HG02884 (cell line): ENCODE results near the gene CFAP20DC.
"Not testable (repeated sequence)": the region's sequence is repeated elsewhere in the genome, so short reads cannot be mapped to it uniquely, and the experiment has no call there.

Experiments
- ATAC-seq: cut with Tn5 transposase; IDR thresholded peaks from one replicate; pipeline ENCODE4 v1.9.1; 2021; ENCODE audit warnings: mild to moderate bottlenecking, moderate library complexity; ENCODE audit not compliant: unreplicated experiment

Gene CFAP20DC

DNA sequence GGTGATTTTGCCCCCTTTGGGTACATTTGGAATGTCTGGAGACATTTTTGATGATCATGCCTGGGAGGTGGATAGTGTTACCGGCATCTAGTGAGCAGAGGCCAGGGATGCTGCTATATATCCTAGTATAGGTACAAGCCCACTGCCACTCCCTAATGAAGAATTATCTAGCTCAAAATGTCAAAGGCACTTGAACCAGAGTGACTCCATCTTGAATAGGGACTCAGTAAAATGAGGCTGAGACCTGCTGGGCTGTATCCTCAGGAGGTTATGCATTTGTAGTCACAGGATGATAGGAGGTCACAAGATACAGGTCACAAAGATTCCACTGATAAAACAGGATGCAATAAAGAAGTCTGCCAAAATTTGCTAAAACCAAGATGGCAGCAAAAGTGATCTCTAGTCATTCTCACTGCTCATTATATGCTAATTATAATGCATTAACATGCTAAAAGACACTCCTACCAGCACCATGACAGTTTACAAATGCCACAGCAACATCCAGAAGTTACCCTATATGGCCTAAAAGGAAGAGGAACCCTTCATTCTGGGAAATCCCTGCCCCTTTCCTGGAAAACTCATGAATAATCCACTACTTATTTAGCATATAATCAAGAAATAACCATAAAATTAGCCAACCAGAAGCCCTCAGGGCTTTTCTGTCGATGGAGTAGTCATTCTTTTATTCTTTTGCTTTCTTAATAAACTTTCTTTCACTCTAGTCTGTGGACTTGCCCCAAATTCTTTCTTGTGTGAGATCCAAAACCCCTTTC, 343.2 kb downstream of the CFAP20DC start:
- ATAC-seq: no peak

- peak; percentile 78 for ATAC-seq
Observed at GRCh38 chr3:58704745-58705144, 345.1 kb downstream of the CFAP20DC start.

DNA sequence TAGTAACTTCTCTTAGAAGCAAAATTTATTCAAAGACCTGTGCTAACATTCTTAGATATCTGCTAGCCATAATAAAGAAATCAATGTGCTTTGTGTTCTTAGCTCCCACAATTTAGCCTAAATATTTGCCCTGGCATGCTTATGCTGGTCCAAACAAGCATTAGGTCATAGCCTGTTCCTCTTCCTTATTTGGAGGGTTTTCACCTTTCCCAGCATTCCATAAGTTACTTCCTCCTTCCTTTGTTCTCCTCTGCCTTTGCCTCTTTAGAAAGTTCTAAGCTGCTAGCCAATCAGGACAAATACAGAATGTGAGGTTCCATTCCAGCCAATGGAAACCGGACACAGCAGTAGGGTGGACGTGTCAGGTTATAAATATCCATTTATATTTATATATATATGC, 345.5 kb downstream of the CFAP20DC start:
- ATAC-seq: not testable (repeated sequence)

DNA sequence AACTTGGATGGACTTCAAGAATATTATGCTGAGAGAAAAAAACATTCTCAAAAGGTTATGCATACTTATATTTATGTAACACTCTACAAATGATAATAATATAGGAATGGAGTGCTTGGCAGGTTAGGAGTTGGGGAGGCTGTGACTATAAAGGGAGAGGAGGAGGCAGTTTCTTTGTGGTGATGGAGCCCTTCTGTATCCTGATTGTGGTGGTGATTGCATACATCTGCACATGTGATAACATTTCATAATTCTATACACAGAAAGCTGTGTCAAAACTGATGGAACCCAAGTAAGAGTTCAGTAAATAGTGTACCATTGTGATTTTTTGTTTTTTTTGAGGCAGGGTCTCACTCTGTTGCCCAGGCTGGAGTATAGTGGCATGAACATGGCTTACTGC, 351.6 kb downstream of the CFAP20DC start:
- no peak for ATAC-seq

DNA sequence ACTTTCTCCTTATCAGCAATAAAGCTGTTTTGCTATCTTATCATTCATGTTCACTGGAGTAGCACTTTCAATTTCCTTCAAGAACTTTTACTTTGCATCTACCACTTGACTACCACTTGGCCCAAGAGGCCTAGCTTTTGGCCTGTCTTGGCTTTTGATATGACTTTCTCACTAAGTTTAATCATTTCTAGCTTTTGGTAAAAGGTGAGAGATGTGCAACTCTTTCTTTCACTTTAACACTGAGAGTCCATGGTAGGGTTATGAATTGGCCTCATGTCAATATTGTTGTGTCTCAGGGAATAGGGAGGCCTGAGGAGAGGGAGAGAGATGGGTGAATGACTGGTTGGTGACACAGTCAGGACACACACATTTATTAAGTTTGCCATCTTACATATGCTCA, 352.3 kb downstream of the CFAP20DC start:
- peak; percentile 46 for ATAC-seq

DNA sequence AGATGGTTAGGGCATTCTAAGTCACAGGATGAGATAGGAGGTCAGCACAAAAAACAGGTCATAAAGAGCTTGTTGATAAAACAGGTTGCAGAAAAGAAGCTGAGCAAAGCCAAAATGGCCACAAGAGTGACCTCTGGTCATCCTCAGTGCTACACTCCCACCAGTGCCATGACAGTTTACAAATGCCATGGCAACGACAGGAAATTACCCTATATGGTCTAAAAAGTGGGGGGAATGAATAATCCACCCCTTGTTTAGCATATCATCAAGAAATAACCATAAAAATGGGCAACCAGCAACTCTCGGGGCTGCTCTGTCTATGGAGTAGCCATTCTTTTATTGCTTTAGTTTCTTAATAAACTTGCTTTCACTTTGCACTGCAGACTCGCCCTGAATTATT, 353.0 kb downstream of the CFAP20DC start:
- ATAC-seq: not testable (repeated sequence)

GRCh38 chr3:58696093-58696492, 353.7 kb downstream of the CFAP20DC start:
- ATAC-seq: no peak

- not testable (repeated sequence) for ATAC-seq
Observed at GRCh38 chr3:58695284-58695683, 354.5 kb downstream of the CFAP20DC start.

GRCh38 chr3:58693940-58694850, 355.6 kb downstream of the CFAP20DC start:
- peak; percentile 61 for ATAC-seq

- ATAC-seq: no peak
Observed at GRCh38 chr3:58692484-58692883, 357.3 kb downstream of the CFAP20DC start.
